GM21576 (cell line): ENCODE results near the gene HDAC2.
"Not testable (repeated sequence)": the region's sequence is repeated elsewhere in the genome, so short reads cannot be mapped to it uniquely, and the experiment has no call there.

Experiments
- ATAC-seq: cut with Tn5 transposase; IDR thresholded peaks from one replicate; pipeline ENCODE4 v1.9.1; 2021; ENCODE audit warnings: mild to moderate bottlenecking, moderate library complexity; ENCODE audit not compliant: unreplicated experiment

The HDAC2 gene

GRCh38 chr6:113920663-113921267 lies 50.2 kb downstream of the HDAC2 start:
- ATAC-seq = peak; percentile 82

GRCh38 chr6:113910285-113910684 lies 60.7 kb downstream of the HDAC2 start:
- ATAC-seq = not testable (repeated sequence)

- no peak for ATAC-seq
Observed at GRCh38 chr6:113909224-113909856, 61.6 kb downstream of the HDAC2 start.

- ATAC-seq = no peak
Observed at GRCh38 chr6:113908801-113909200, 62.1 kb downstream of the HDAC2 start.

- no peak for ATAC-seq
Observed at GRCh38 chr6:113907102-113907815, 63.7 kb downstream of the HDAC2 start.

- ATAC-seq = no peak
Observed at GRCh38 chr6:113903666-113904330, 67.2 kb downstream of the HDAC2 start.

- no peak for ATAC-seq
Observed at GRCh38 chr6:113901482-113901881, 69.5 kb downstream of the HDAC2 start.

- no peak for ATAC-seq
Observed at GRCh38 chr6:113894712-113895674, 76.0 kb downstream of the HDAC2 start.

- no peak for ATAC-seq
Observed at GRCh38 chr6:113893866-113894265, 77.1 kb downstream of the HDAC2 start.

- no peak for ATAC-seq
Observed at GRCh38 chr6:113893451-113893850, 77.5 kb downstream of the HDAC2 start.

GRCh38 chr6:113888956-113889630 lies 81.9 kb downstream of the HDAC2 start:
- ATAC-seq = no peak

GRCh38 chr6:113888493-113888892 lies 82.5 kb downstream of the HDAC2 start:
- no peak for ATAC-seq

GRCh38 chr6:113886512-113886911 lies 84.4 kb downstream of the HDAC2 start:
- no peak for ATAC-seq

GRCh38 chr6:113884011-113884410 lies 86.9 kb downstream of the HDAC2 start:
- no peak for ATAC-seq
